Peyer's patch (tissue), 4 donors: Measurements from ENCODE around the gene EVL.

Experiments
- POLR2A ChIP-seq, 2 donors: fragments of 450-650 bp; IDR thresholded peaks; one replicate each; pipeline ENCODE4 v1.5.1; 2017; ENCODE audit warnings: antibody characterized with exemption in 2 of 2, mild to moderate bottlenecking in 2 of 2, moderate library complexity in 2 of 2
- TF ChIP-seq, protein P1 (sequence below), 6 experiments: fragments of 450-650 bp in 4 of 6; fragments of 200-600 bp in 2 of 6; sonication (generic) in 1 of 6; IDR thresholded peaks; one replicate each; pipeline ENCODE4 v1.5.1; 2017 to 2019; ENCODE audit warnings: antibody characterized with exemption in 6 of 6, mild to moderate bottlenecking in 3 of 6, moderate library complexity in 1 of 6

DNA sequence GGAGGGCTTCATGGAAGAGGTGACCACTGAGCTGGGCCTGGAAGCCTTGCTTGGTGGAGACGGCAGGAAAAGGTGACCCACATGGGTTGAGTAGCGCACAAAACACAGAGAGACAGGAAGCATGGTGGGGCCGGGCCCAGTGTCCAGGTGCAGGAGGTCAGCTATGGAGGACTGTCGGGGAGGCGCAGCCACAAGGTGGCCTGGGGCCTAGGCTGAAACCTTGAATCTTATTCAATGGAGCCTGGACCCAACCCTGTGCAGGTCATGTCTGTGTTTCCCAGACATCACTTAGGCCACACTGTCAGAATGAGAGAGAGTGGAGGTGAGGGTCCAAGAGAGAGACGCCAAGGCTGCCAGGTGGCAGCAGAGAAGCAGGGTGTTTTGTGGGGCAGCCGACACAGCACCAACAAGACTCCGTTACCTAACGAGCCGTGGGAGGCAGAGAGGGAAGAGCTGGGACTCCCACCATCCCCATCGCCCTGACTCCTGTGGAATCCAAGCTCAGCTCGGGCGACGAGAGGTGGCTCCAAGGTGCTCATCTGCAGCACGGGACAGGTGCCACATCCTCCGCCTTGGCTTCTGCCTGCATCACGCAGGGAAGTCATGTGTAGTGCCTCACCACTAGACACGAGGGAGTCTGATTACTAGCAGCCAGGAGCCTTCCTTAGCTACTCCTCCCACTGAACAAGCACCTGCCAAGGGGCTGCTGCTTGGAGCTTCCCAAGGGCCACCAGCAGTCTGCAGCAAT, 55.5 kb downstream of the EVL start:
- TF ChIP-seq, protein P1, sequence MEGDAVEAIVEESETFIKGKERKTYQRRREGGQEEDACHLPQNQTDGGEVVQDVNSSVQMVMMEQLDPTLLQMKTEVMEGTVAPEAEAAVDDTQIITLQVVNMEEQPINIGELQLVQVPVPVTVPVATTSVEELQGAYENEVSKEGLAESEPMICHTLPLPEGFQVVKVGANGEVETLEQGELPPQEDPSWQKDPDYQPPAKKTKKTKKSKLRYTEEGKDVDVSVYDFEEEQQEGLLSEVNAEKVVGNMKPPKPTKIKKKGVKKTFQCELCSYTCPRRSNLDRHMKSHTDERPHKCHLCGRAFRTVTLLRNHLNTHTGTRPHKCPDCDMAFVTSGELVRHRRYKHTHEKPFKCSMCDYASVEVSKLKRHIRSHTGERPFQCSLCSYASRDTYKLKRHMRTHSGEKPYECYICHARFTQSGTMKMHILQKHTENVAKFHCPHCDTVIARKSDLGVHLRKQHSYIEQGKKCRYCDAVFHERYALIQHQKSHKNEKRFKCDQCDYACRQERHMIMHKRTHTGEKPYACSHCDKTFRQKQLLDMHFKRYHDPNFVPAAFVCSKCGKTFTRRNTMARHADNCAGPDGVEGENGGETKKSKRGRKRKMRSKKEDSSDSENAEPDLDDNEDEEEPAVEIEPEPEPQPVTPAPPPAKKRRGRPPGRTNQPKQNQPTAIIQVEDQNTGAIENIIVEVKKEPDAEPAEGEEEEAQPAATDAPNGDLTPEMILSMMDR (IDR thresholded peaks at IDR 0.05): no peak
- no peak for TF ChIP-seq POLR2A (IDR thresholded peaks at IDR 0.05)
